K562 (cell line): ENCODE measurements around the gene UBE2E1. TPM values are rescaled to one million over a fixed set of nuclear protein-coding genes. Genes with fewer than 3 reads are reported as not detected.

ENCODE experiments used
- ARNT ChIP-seq, 2 experiments: fragments of 450-650 bp; IDR thresholded peaks; 2 replicates each; pipeline ENCODE4 v1.6.1; 2016; ENCODE audit warnings: mild to moderate bottlenecking in 1 of 2
- ASH1L ChIP-seq: fragments of 450-650 bp; IDR thresholded peaks from 2 replicates; pipeline ENCODE4 v1.6.1; 2018; ENCODE audit warnings: borderline replicate concordance, mild to moderate bottlenecking, low read depth; ENCODE audit not compliant: partially characterized antibody
- BRCA1 ChIP-seq, 2 experiments: fragments of 450-650 bp in 1 of 2; sonication (generic) in 1 of 2; formaldehyde crosslinking in 1 of 2; IDR thresholded peaks; 2 replicates each; pipeline versions ENCODE4 v1.5.0 to v1.6.1; 2017 to 2020; ENCODE audit warnings: mild to moderate bottlenecking in 1 of 2, missing genetic modification reagents in 1 of 2
- CBFB ChIP-seq: sonication (generic); formaldehyde crosslinking; IDR thresholded peaks from 2 replicates; pipeline ENCODE4 v1.4.0; 2020; ENCODE audit warnings: mild to moderate bottlenecking, missing genetic modification reagents
- CCNT2 ChIP-seq: IDR thresholded peaks from 2 replicates; pipeline ENCODE4 v1.6.1; 2011; ENCODE audit warnings: borderline replicate concordance, low read depth, mild to moderate bottlenecking, moderate library complexity, mixed read lengths, low read length; ENCODE audit not compliant: insufficient read length; ENCODE audit errors: extremely low read depth
- CEBPB ChIP-seq: fragments of 450-650 bp; IDR thresholded peaks from 2 replicates; pipeline ENCODE4 v1.6.1; 2016; ENCODE audit warnings: missing genetic modification characterization, missing compliant biosample characterization
- KDM1A ChIP-seq, 2 experiments: fragments of 450-650 bp; IDR thresholded peaks; 2 replicates each; pipeline ENCODE4 v1.6.1; 2016; ENCODE audit warnings: mild to moderate bottlenecking in 2 of 2
- MEIS2 ChIP-seq: fragments of 450-650 bp; IDR thresholded peaks from 2 replicates; pipeline ENCODE4 v1.6.1; 2014; ENCODE audit warnings: mild to moderate bottlenecking; ENCODE audit not compliant: partially characterized antibody
- MYBL2 ChIP-seq, 2 experiments: fragments of 450-650 bp in 1 of 2; sonication (generic) in 1 of 2; formaldehyde crosslinking in 1 of 2; IDR thresholded peaks; 2 replicates each; pipeline versions ENCODE4 v1.6.1 to v1.8.1; 2017 to 2022; ENCODE audit warnings: borderline replicate concordance in 1 of 2, inconsistent platforms in 1 of 2, low read depth in 1 of 2, mild to moderate bottlenecking in 1 of 2, missing genetic modification reagents in 1 of 2, moderate library complexity in 1 of 2
- PRPF4 ChIP-seq: fragments of 200-400 bp; formaldehyde crosslinking; IDR thresholded peaks from one replicate; pipeline ENCODE4 v1.6.1; 2017; ENCODE audit warnings: low read length, low read depth, mild to moderate bottlenecking; ENCODE audit not compliant: insufficient read depth, poor library complexity, severe bottlenecking
- PTRF ChIP-seq: fragments of 450-650 bp; IDR thresholded peaks from 2 replicates; pipeline ENCODE4 v1.6.1; 2016; ENCODE audit warnings: mild to moderate bottlenecking, missing genetic modification characterization, missing compliant biosample characterization
- TGIF2 ChIP-seq: sonication (generic); formaldehyde crosslinking; IDR thresholded peaks from 2 replicates; pipeline ENCODE4 v1.8.1; 2022; ENCODE audit warnings: mild to moderate bottlenecking, missing genetic modification reagents, moderate library complexity
- ZBTB33 ChIP-seq: sonication (generic); formaldehyde crosslinking; IDR thresholded peaks from 2 replicates; pipeline ENCODE4 v1.8.1; 2023; ENCODE audit warnings: mild to moderate bottlenecking, missing genetic modification reagents
- ZNF165 ChIP-seq: fragments of 250-450 bp; sonication (Bioruptor Pico); IDR thresholded peaks from 2 replicates; pipeline ENCODE4 v1.4.0; 2020; ENCODE audit warnings: borderline replicate concordance
- ZNF197 ChIP-seq: fragments of 200-800 bp; sonication (Bioruptor generic); IDR thresholded peaks from 2 replicates; pipeline ENCODE4 v1.6.1; 2016; ENCODE audit warnings: low read depth, missing genetic modification characterization, missing compliant biosample characterization
- polyA plus RNA-seq, 8 experiments: library from polyadenylated mRNA; depleted of rRNA in 4 of 8; stranded (reverse) in 5 of 8; unstranded in 3 of 8; fragments of >200 nt; fragmentation: Nextera tagmentation in 2 of 8; fragmentation: Illumina TruSeq in 1 of 8; extraction: Ambion mirVana in 2 of 8; extraction: Trizol in 1 of 8; gene quantifications; 2 replicates each; pipeline versions ENCODE4 v1.2.1 to v1.2.3, GENCODE V29; 2011 to 2014; ENCODE audit warnings: inconsistent platforms in 1 of 8, missing spikeins in 1 of 8
- total RNA-seq, 7 experiments: library from RNA; depleted of rRNA in 6 of 7; stranded (reverse); fragments of >200 nt in 6 of 7; fragmentation: Illumina TruSeq in 2 of 7; extraction: Trizol in 2 of 7; gene quantifications; 2 replicates each; pipeline versions ENCODE4 v1.2.1 to v1.2.3, GENCODE V29; 2011 to 2021; ENCODE audit warnings: low replicate concordance in 1 of 7
- TF ChIP-seq, protein P1 (sequence below): fragments of 150-350 bp; conservative IDR thresholded peaks from 2 replicates; pipeline ENCODE4 v1.6.1; 2014; ENCODE audit warnings: low read length
- TF ChIP-seq, protein P2 (sequence below): fragments of 450-650 bp; IDR thresholded peaks from 2 replicates; pipeline ENCODE4 v1.6.1; 2017; ENCODE audit warnings: antibody characterized with exemption, mild to moderate bottlenecking

UBE2E1 gene
- total and polyA plus RNA-seq, 9 of the 15 experiments (the other 6 are each of a cell fraction or from before 2014, with no cell fraction given): 54.4 to 294 (median 165) TPM

- TF ChIP-seq ZBTB33 (peak; percentile 48; the same call in 1 of the 2 replicates), PRPF4 (peak; percentile 69), PTRF (no peak), KDM1A (IDR thresholded peaks at IDR 0.05) (no peak), CEBPB (no peak), CBFB (CRISPR knock-in tag) (no peak), BRCA1 (IDR thresholded peaks at IDR 0.05) (no peak), BRCA1 (CRISPR knock-in tag; IDR thresholded peaks at IDR 0.05) (no peak), CCNT2 (peak; percentile 12), MEIS2 (no peak), MYBL2 (IDR thresholded peaks at IDR 0.05; ENCODE audit: low read depth) (no peak), MYBL2 (CRISPR knock-in tag; IDR thresholded peaks at IDR 0.05; ENCODE audit: borderline replicate concordance) (no peak), TGIF2 (no peak), ZNF165 (CRISPR knock-in tag) (no peak), ASH1L (no peak), ZNF197 (CRISPR knock-in tag) (no peak), ARNT (IDR thresholded peaks at IDR 0.05) (no peak)
- TF ChIP-seq, protein P1, sequence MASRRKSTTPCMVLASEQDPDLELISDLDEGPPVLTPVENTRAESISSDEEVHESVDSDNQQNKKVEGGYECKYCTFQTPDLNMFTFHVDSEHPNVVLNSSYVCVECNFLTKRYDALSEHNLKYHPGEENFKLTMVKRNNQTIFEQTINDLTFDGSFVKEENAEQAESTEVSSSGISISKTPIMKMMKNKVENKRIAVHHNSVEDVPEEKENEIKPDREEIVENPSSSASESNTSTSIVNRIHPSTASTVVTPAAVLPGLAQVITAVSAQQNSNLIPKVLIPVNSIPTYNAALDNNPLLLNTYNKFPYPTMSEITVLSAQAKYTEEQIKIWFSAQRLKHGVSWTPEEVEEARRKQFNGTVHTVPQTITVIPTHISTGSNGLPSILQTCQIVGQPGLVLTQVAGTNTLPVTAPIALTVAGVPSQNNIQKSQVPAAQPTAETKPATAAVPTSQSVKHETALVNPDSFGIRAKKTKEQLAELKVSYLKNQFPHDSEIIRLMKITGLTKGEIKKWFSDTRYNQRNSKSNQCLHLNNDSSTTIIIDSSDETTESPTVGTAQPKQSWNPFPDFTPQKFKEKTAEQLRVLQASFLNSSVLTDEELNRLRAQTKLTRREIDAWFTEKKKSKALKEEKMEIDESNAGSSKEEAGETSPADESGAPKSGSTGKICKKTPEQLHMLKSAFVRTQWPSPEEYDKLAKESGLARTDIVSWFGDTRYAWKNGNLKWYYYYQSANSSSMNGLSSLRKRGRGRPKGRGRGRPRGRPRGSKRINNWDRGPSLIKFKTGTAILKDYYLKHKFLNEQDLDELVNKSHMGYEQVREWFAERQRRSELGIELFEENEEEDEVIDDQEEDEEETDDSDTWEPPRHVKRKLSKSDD: no peak
- TF ChIP-seq, protein P2, sequence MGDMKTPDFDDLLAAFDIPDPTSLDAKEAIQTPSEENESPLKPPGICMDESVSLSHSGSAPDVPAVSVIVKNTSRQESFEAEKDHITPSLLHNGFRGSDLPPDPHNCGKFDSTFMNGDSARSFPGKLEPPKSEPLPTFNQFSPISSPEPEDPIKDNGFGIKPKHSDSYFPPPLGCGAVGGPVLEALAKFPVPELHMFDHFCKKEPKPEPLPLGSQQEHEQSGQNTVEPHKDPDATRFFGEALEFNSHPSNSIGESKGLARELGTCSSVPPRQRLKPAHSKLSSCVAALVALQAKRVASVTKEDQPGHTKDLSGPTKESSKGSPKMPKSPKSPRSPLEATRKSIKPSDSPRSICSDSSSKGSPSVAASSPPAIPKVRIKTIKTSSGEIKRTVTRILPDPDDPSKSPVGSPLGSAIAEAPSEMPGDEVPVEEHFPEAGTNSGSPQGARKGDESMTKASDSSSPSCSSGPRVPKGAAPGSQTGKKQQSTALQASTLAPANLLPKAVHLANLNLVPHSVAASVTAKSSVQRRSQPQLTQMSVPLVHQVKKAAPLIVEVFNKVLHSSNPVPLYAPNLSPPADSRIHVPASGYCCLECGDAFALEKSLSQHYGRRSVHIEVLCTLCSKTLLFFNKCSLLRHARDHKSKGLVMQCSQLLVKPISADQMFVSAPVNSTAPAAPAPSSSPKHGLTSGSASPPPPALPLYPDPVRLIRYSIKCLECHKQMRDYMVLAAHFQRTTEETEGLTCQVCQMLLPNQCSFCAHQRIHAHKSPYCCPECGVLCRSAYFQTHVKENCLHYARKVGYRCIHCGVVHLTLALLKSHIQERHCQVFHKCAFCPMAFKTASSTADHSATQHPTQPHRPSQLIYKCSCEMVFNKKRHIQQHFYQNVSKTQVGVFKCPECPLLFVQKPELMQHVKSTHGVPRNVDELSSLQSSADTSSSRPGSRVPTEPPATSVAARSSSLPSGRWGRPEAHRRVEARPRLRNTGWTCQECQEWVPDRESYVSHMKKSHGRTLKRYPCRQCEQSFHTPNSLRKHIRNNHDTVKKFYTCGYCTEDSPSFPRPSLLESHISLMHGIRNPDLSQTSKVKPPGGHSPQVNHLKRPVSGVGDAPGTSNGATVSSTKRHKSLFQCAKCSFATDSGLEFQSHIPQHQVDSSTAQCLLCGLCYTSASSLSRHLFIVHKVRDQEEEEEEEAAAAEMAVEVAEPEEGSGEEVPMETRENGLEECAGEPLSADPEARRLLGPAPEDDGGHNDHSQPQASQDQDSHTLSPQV: 0 out of 2 replicates have a peak, but pooled peaks have one; percentile 15
These were observed 4.8 kb downstream of the UBE2E1 start (continued) for GRCh38 chr3:23810343-23811184.
